ENCODE data around the gene CCL24.

DNA sequence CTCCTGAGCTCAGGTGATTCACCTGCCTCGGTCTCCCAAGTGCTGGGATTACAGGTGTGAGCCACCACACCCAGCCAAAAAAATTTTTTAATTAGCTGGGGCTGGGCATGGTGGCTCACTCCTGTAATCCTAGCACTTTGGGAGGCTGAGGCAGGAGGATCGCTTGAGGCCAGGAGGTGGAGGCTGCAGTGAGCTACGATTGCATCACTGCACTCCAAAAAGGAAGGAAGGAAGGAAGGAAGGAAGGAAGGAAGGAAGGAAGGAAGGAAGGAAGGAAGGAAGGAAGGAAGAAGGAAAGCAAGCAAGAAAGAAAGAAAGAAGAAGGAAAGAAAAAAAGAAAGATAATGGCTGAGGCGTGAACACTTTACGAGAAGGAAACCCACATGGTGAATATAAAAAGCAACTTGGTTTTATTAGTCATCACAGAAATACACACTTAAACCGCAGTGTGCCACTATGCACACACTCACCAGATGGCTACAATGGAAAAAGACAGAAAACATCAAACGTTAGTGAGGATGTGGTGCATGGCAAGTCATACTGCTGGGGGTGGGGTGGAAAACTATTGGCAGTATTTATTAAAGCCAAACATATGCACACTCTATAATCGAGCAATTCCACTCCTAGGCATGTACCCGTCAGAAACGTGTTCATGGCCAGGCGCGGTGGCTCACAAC, 37.2 kb downstream of the CCL24 start:
- TF ChIP-seq, protein P1, sequence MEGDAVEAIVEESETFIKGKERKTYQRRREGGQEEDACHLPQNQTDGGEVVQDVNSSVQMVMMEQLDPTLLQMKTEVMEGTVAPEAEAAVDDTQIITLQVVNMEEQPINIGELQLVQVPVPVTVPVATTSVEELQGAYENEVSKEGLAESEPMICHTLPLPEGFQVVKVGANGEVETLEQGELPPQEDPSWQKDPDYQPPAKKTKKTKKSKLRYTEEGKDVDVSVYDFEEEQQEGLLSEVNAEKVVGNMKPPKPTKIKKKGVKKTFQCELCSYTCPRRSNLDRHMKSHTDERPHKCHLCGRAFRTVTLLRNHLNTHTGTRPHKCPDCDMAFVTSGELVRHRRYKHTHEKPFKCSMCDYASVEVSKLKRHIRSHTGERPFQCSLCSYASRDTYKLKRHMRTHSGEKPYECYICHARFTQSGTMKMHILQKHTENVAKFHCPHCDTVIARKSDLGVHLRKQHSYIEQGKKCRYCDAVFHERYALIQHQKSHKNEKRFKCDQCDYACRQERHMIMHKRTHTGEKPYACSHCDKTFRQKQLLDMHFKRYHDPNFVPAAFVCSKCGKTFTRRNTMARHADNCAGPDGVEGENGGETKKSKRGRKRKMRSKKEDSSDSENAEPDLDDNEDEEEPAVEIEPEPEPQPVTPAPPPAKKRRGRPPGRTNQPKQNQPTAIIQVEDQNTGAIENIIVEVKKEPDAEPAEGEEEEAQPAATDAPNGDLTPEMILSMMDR (IDR thresholded peaks at IDR 0.05 in 8 of 11, conservative IDR thresholded peaks at IDR 0.05 in 3 of 11) = no peak
- no peak for TF ChIP-seq POLR2A (IDR thresholded peaks at IDR 0.05)
- TF ChIP-seq POLR2AphosphoS5 (IDR thresholded peaks at IDR 0.05) = no peak

Data from spleen (tissue), 7 donors.